HG03378 (cell line): ENCODE results near the gene ATP6V1C2.
A peak's percentile ranks its signal among the peaks of the same experiment; 100 is the strongest.
"Not testable (repeated sequence)": the region's sequence is repeated elsewhere in the genome, so short reads cannot be mapped to it uniquely, and the experiment has no call there.

Experiments used
- ATAC-seq: cut with Tn5 transposase; IDR thresholded peaks from one replicate; pipeline ENCODE4 v1.9.1; 2021; ENCODE audit warnings: mild to moderate bottlenecking, moderate library complexity; ENCODE audit not compliant: unreplicated experiment

The ATP6V1C2 gene

GRCh38 chr2:10784719-10785118, 63.3 kb downstream of the ATP6V1C2 start:
- no peak for ATAC-seq

- no peak for ATAC-seq
These were observed 63.8 kb downstream of the ATP6V1C2 start for GRCh38 chr2:10785260-10785659.

GRCh38 chr2:10786240-10786982, 65.0 kb downstream of the ATP6V1C2 start:
- ATAC-seq = no peak

GRCh38 chr2:10787176-10787968, 65.9 kb downstream of the ATP6V1C2 start:
- ATAC-seq = no peak

GRCh38 chr2:10788855-10789254, 67.4 kb downstream of the ATP6V1C2 start:
- no peak for ATAC-seq

GRCh38 chr2:10790228-10790973, 69.0 kb downstream of the ATP6V1C2 start:
- peak; percentile 69 for ATAC-seq

- ATAC-seq = peak; percentile 59
These were observed 70.7 kb downstream of the ATP6V1C2 start for GRCh38 chr2:10792001-10792634.

- ATAC-seq = no peak
These were observed 71.4 kb downstream of the ATP6V1C2 start for GRCh38 chr2:10792660-10793400.

- no peak for ATAC-seq
These were observed 72.4 kb downstream of the ATP6V1C2 start for GRCh38 chr2:10793816-10794215.

GRCh38 chr2:10794876-10795275, 73.4 kb downstream of the ATP6V1C2 start:
- ATAC-seq = no peak

GRCh38 chr2:10795508-10796046, 74.1 kb downstream of the ATP6V1C2 start:
- no peak for ATAC-seq

- no peak for ATAC-seq
These were observed 75.3 kb downstream of the ATP6V1C2 start for GRCh38 chr2:10796703-10797102.

GRCh38 chr2:10798783-10799182, 77.4 kb downstream of the ATP6V1C2 start:
- no peak for ATAC-seq

- ATAC-seq = no peak
These were observed 78.7 kb downstream of the ATP6V1C2 start for GRCh38 chr2:10800163-10800562.

- ATAC-seq = no peak
These were observed 81.2 kb downstream of the ATP6V1C2 start for GRCh38 chr2:10802657-10803056.

- not testable (repeated sequence) for ATAC-seq
These were observed 84.6 kb downstream of the ATP6V1C2 start for GRCh38 chr2:10805990-10806389.

- ATAC-seq = no peak
These were observed 85.1 kb downstream of the ATP6V1C2 start for GRCh38 chr2:10806543-10806942.

GRCh38 chr2:10810202-10811161, 89.1 kb downstream of the ATP6V1C2 start:
- ATAC-seq = peak; percentile 53

GRCh38 chr2:10811517-10811916, 90.1 kb downstream of the ATP6V1C2 start:
- ATAC-seq = no peak
